Measurements from ENCODE around the gene RRBP1. TPM values are rescaled to one million over a fixed set of nuclear protein-coding genes. Genes with fewer than 3 reads are reported as not detected.

Gene RRBP1
- total and polyA plus RNA-seq, 2 experiments from 2014 or later, result 193 to 242 TPM

DNA sequence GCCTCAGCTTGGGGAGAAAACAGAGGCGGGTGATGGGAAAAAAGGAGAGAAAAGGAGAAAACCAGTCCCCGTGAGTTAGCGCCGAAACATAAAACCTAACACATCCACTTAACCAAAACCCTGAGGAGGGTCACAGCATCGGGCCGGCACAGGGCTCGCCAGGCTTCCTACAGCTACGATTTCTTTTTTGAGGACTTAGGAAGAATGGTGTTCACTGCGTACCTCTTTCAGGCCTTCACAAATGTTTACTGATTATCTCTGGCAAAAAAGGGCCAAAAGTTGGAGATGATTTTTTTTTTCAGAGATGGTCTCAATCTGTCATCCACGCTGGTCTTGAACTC lies 63.4 kb downstream of the RRBP1 start:
- no peak overlapping the region for H3K4me3 ChIP-seq
- 95% methylated on average over 10 of the region's 10 CpGs for WGBS (ENCODE audit: low lambda C conversion rate, missing lambda C conversion rate)
- no peak overlapping the region for H2AFZ ChIP-seq
- no peak overlapping the region for H3K4me2 ChIP-seq
- no peak for DNase-seq (ENCODE audit: low spot score)
- peaks cover 15% of the 10 kb centered on the region for H4K20me1 ChIP-seq (ENCODE audit: insufficient read depth, poor library complexity, severe bottlenecking)
- H3K36me3 ChIP-seq (replicated peaks; ENCODE audit: insufficient read depth, low read depth), result peaks cover 6% of the 10 kb centered on the region
- TF ChIP-seq, protein P1, sequence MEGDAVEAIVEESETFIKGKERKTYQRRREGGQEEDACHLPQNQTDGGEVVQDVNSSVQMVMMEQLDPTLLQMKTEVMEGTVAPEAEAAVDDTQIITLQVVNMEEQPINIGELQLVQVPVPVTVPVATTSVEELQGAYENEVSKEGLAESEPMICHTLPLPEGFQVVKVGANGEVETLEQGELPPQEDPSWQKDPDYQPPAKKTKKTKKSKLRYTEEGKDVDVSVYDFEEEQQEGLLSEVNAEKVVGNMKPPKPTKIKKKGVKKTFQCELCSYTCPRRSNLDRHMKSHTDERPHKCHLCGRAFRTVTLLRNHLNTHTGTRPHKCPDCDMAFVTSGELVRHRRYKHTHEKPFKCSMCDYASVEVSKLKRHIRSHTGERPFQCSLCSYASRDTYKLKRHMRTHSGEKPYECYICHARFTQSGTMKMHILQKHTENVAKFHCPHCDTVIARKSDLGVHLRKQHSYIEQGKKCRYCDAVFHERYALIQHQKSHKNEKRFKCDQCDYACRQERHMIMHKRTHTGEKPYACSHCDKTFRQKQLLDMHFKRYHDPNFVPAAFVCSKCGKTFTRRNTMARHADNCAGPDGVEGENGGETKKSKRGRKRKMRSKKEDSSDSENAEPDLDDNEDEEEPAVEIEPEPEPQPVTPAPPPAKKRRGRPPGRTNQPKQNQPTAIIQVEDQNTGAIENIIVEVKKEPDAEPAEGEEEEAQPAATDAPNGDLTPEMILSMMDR (IDR thresholded peaks at IDR 0.05; ENCODE audit: poor library complexity), result no peak
- H3K79me2 ChIP-seq, result no peaks in the 10 kb centered on the region
- H3K27me3 ChIP-seq, result no peaks in the 10 kb centered on the region
- no peak overlapping the region for H3K27ac ChIP-seq
- no peaks in the 10 kb centered on the region for H3K9me2 ChIP-seq (replicated peaks; ENCODE audit: insufficient read depth)
- peaks cover 12% of the 10 kb centered on the region for H3K4me1 ChIP-seq (ENCODE audit: insufficient read depth)
- no peaks in the 10 kb centered on the region for H3K9me3 ChIP-seq (ENCODE audit: low read depth)

DNA sequence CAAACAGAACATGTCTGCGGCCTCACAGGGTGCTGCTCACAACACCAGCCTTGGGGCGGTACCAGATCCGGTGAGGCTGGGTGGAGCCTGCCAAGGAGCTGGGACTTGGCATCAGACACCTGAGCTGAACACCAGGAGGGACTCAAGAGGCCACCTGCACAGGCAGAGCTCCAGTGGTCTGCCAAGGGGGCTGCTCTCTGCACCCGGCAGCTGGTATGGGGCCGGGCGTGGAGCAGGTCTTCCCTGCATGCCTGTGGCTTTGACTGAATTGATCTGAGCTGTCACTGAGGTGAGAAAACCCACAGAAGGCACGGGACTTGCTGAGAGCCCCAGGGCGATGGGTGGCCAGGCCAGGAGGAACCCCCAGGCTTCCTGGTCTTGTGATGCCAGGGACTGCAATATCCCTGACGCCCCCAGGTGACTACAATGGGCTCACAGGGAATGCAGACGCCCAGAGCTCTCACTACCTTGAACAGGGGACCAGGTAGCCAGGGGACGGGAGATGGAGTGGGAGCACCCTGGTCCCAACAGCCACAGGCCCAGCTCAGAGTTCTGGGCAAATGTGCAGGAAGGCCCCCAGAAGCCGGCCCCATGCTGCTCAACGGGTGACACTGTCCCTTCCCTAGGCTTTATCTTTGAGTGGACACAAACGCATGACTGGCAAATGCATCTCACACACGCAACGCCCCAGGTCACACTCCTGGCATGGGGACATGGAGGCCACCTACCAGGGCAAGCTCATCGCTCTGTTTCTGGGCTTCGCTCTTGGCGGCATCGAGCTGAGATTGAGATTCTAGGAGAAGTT lies 64.0 kb downstream of the RRBP1 start:
- Histone ChIP-seq H3K4me3 (no peak overlapping the region), H3K27me3 (no peaks in the 10 kb centered on the region), H3K9me2 (replicated peaks; ENCODE audit: insufficient read depth) (no peaks in the 10 kb centered on the region), H3K4me2 (no peak overlapping the region), H3K36me3 (replicated peaks; ENCODE audit: insufficient read depth, low read depth) (peaks cover 6% of the 10 kb centered on the region), H3K4me1 (ENCODE audit: insufficient read depth) (peaks cover 17% of the 10 kb centered on the region), H2AFZ (no peak overlapping the region), H3K9me3 (ENCODE audit: low read depth) (no peaks in the 10 kb centered on the region), H3K79me2 (no peaks in the 10 kb centered on the region), H3K27ac (no peak overlapping the region), H4K20me1 (ENCODE audit: insufficient read depth, poor library complexity, severe bottlenecking) (peaks cover 13% of the 10 kb centered on the region)
- 95% methylated on average over 20 of the region's 20 CpGs for WGBS (ENCODE audit: low lambda C conversion rate, missing lambda C conversion rate)
- TF ChIP-seq, protein P1 (IDR thresholded peaks at IDR 0.05; ENCODE audit: poor library complexity), result no peak
- TF ChIP-seq EZH2 (IDR thresholded peaks at IDR 0.05; ENCODE audit: borderline replicate concordance), result no peak
- TF ChIP-seq EZH2phosphoT487 (IDR thresholded peaks at IDR 0.05; ENCODE audit: low read depth, severe bottlenecking, unreplicated experiment), result no peak
- DNase-seq (ENCODE audit: low spot score), result no peak

DNA sequence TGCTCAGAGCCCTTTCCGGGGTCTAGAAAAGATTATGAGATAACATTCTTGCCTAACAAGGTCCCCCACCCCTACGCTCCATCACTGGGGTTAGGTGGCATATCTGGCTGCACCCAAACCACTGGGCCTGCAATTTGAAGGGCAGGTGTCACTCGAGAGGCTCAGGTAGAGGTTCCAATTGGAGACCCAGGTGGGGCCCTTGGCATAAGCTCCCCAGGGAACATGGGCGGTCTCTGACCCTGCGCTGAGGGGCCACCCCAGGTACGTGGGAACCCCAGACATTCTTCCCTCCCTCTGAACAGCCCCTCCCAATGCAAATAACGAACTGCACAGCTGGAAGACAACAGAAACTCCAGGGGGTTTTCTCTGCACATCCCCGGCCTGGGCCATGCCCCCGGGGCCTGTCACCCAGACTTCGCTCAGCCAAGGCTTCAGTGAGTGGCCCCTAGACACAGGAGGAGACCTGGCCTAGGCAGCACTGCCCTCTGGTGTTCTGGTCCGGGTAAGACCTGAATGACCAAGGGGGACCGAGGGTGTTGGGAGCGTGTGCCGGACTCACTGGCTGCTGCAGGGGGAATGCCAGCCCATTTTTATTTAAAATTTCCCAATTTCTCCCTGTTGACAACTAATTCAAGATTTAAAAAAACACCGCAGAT lies 64.7 kb downstream of the RRBP1 start:
- Histone ChIP-seq H3K4me2 (no peak overlapping the region), H3K27me3 (no peaks in the 10 kb centered on the region), H3K36me3 (replicated peaks; ENCODE audit: insufficient read depth, low read depth) (peaks cover 6% of the 10 kb centered on the region), H3K9me3 (ENCODE audit: low read depth) (no peaks in the 10 kb centered on the region), H3K4me1 (ENCODE audit: insufficient read depth) (peaks cover 23% of the 10 kb centered on the region), H3K27ac (peak overlapping the region; percentile 12), H3K9me2 (replicated peaks; ENCODE audit: insufficient read depth) (no peaks in the 10 kb centered on the region), H3K79me2 (no peaks in the 10 kb centered on the region), H2AFZ (no peak overlapping the region), H3K4me3 (no peak overlapping the region), H4K20me1 (ENCODE audit: insufficient read depth, poor library complexity, severe bottlenecking) (peaks cover 9% of the 10 kb centered on the region)
- DNase-seq (ENCODE audit: low spot score), result peak; percentile 58
- WGBS (ENCODE audit: low lambda C conversion rate, missing lambda C conversion rate), result 78% methylated on average over 15 of the region's 15 CpGs
- TF ChIP-seq EZH2phosphoT487 (IDR thresholded peaks at IDR 0.05; ENCODE audit: low read depth, severe bottlenecking, unreplicated experiment) (no peak), EZH2 (IDR thresholded peaks at IDR 0.05; ENCODE audit: borderline replicate concordance) (no peak)
- TF ChIP-seq, protein P1 (IDR thresholded peaks at IDR 0.05; ENCODE audit: poor library complexity), result peak; percentile 53

Data from hepatocyte (in vitro differentiated cells).